Effector memory CD4-positive, alpha-beta T cell (primary cell): ENCODE data around the gene CEP43.
A peak's percentile ranks its signal among the peaks of the same experiment; 100 is the strongest.
"Not testable (repeated sequence)": the region's sequence is repeated elsewhere in the genome, so short reads cannot be mapped to it uniquely, and the experiment has no call there.

ENCODE experiments used
- DNase-seq, 3 donors: peaks; one replicate each; pipeline ENCODE4 v3.0.0-alpha.2; 2020
- H3K27ac ChIP-seq: 2 replicates; pipeline ENCODE4 v1.7.0; 2013; ENCODE audit warnings: mild to moderate bottlenecking, low read length, moderate library complexity; ENCODE audit not compliant: insufficient read depth, poor library complexity, severe bottlenecking
- H3K27me3 ChIP-seq: replicated peaks from 2 replicates; pipeline ENCODE4 v1.7.0; 2013; ENCODE audit warnings: mild to moderate bottlenecking, low read length; ENCODE audit not compliant: insufficient read depth, control insufficient read depth, poor library complexity, severe bottlenecking
- H3K36me3 ChIP-seq: 2 replicates; pipeline ENCODE4 v1.7.0; 2013; ENCODE audit warnings: mild to moderate bottlenecking, low read length, moderate library complexity; ENCODE audit not compliant: control insufficient read depth, insufficient read depth
- H3K4me1 ChIP-seq: 2 replicates; pipeline ENCODE4 v1.7.0; 2013; ENCODE audit warnings: low read length, mild to moderate bottlenecking; ENCODE audit not compliant: control insufficient read depth, insufficient read depth, poor library complexity, severe bottlenecking
- H3K4me3 ChIP-seq: 2 replicates; pipeline ENCODE4 v1.7.0; 2013; ENCODE audit warnings: low read length, low read depth, mild to moderate bottlenecking; ENCODE audit not compliant: insufficient read depth, poor library complexity, severe bottlenecking
- H3K9me3 ChIP-seq: 2 replicates; pipeline ENCODE4 v1.7.0; 2013; ENCODE audit warnings: mild to moderate bottlenecking, low read length, moderate library complexity; ENCODE audit not compliant: control insufficient read depth
- total RNA-seq, 3 donors: gene quantifications; one replicate each; lab custom pipeline; 2026; lab: John Stamatoyannopoulos, UW

CEP43 gene
- total RNA-seq, result 13.8 to 21.9 (median 19.1) reads per million in 3 donors

DNA sequence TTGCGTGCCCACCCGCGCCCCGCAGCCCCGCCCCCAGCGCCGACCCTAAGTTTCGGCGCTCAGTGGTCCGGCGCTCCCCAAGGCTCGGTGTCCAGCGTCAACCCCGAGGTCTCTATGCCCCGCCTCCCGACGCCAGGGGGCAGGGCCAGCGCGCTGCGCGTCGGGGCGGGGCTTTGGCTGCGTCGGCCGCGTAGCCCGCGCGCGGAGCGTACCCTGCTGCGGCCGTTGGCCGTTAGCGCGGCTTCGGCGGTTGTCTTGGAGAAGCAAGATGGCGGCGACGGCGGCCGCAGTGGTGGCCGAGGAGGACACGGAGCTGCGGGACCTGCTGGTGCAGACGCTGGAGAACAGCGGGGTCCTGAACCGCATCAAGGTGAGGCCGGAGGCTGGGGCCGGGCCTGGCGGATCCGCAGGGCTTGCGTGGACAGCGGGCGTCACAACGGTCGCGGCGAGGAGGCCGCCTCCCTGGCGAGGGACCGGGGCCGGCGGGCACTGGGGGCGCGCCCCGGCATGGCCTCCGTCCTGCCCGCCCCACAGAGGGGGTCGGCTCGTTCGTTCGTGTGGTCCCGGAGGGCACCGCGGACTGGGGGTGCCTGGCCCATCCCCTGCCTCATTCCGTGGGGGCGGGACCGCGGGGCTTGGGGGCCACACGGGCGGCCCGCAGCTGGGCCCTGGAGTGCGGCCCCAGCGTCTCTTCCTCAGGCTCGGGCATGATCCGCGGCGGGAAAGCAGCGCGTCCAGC is at the start of gene CEP43:
CEP43 (plus strand) TSS at position 253 of the 739 bp plus-strand sequence; CDS start at position 269, 16 bp downstream.
- H3K9me3 ChIP-seq, result no peaks in the 10 kb centered on the region
- peaks cover 10% of the 10 kb centered on the region for H3K4me1 ChIP-seq
- no peaks in the 10 kb centered on the region for H3K27me3 ChIP-seq
- peak; percentile 79 to 82 (median 81) for DNase-seq
- no peaks in the 10 kb centered on the region for H3K36me3 ChIP-seq
- peak within 1 kb of the TSS; percentile 98 for H3K4me3 ChIP-seq
- H3K27ac ChIP-seq, result peak within 1 kb of the TSS; percentile 78

DNA sequence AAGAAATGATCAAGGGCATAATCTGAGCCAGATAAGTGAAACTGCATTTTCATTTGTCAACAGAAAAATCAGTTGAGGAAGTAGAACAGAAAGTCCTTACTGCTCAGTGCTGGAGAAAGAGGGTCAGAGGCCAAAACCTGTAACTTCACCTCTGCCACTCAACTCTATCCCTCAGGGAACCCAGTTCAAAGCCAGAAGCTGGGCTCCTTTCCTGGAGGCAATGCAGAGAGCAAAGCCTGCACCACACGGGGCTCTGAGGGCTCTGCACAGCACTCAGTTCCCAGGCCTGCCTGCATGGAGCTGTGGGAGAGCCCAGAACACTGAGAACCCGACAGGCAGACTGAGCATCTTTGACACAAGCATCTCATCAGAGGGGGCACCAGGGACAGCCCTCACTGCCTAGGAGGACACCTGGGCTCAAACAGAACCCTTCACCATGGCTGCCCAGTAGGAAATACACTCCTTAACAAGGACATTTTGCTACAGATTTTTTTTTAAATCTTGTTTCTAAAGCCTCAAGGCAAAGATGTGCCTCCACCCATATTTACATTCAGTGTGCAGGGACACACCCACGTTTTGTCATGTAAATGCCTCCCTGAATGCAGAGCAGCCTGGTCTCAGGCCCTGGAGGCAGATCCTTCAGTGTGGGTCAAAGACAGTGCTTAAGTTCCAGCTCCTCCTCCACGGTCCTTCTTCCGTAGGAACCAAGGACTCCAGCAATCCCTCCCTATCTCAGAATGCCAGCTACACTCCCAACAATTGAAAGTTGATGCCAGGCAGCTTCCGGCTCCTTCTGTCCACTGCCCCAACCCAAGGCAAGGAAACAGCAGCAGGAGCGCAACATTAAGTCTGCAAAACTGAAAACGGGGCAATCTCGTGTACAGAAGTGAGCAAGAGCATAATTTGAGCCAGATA is 49.4 kb upstream of the CEP43 start:
- Histone ChIP-seq H3K4me1 (peaks cover 57% of the 10 kb centered on the region), H3K9me3 (no peaks in the 10 kb centered on the region), H3K36me3 (peaks cover 35% of the 10 kb centered on the region), H3K4me3 (peak overlapping the region; percentile 53), H3K27ac (peak overlapping the region; percentile 82), H3K27me3 (no peaks in the 10 kb centered on the region)
- DNase-seq, result no peak

DNA sequence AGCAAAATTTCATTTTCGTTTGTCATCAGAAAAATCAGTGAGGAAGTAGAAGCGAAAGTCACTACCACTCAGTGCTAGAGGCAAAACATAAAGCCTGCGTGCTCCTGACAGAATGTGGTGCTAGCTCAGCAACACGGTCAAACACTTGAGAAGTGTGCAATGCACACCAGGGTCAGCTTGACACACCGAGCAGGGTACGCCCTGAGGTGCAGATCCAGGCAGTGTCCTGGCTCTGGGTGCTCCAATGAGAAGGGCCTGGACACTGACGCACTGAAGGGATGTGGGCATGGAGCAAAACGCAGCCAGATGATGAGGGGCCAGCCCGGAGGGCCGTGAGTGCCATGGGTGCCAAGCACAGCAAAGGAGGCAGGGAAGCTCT is 48.8 kb upstream of the CEP43 start:
- Histone ChIP-seq H3K36me3 (peaks cover 31% of the 10 kb centered on the region), H3K27ac (peak overlapping the region; percentile 82), H3K4me1 (peaks cover 56% of the 10 kb centered on the region), H3K27me3 (no peaks in the 10 kb centered on the region), H3K9me3 (no peaks in the 10 kb centered on the region), H3K4me3 (peak overlapping the region; percentile 53)
- no peak for DNase-seq

GRCh38 chr6:166950892-166951669 is 48.1 kb upstream of the CEP43 start:
- DNase-seq, result peak; percentile 56 to 67 (median 66)
- Histone ChIP-seq H3K36me3 (peaks cover 27% of the 10 kb centered on the region), H3K4me1 (peaks cover 60% of the 10 kb centered on the region), H3K4me3 (peak overlapping the region; percentile 53), H3K27ac (peak overlapping the region; percentile 82)
- H3K9me3 ChIP-seq, H3K27me3 ChIP-seq: not testable (repeated sequence)

DNA sequence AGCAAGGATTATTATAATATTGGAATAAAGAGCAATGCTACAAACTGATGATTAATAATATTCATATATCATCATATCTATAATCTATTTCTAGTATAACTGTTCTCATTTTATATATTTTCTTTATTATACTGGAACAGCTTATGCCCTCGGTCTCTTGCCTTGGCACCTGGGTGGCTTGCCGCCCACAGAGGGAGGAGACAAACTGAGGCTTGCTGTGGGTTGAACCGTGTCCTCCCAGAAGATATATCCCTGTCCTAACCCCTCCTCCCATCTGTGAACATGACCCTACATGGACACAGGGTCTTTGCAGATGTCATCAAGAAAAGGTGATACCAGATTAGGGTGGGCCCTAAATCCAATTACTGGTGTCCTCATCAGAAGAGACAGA is 47.5 kb upstream of the CEP43 start:
- Histone ChIP-seq H3K27ac (peak overlapping the region; percentile 82), H3K36me3 (peaks cover 21% of the 10 kb centered on the region), H3K9me3 (no peaks in the 10 kb centered on the region), H3K4me1 (peaks cover 60% of the 10 kb centered on the region), H3K27me3 (no peaks in the 10 kb centered on the region), H3K4me3 (peak overlapping the region; percentile 7)
- no peak for DNase-seq

DNA sequence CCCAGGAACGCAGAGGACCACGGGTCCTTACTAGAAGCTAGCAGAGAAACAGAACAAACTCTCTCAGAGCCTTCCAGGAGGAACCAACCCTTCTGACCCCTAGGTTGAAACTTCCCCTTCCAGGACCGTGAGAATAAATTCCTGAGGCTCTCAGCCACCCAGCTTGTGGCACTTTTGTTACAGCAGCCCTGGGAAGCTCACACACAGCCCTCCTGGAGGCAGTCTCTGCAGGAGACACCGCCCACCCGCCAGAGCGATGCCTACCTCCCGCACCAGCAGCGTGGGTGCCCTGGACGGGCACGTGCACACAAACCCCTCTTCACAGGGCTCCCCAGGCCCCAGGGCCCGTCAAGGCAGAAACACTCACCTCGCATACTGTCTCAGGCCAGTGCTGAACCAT is 47.1 kb upstream of the CEP43 start:
- Histone ChIP-seq H3K27ac (peak overlapping the region; percentile 82), H3K9me3 (no peaks in the 10 kb centered on the region)
- no peak for DNase-seq

DNA sequence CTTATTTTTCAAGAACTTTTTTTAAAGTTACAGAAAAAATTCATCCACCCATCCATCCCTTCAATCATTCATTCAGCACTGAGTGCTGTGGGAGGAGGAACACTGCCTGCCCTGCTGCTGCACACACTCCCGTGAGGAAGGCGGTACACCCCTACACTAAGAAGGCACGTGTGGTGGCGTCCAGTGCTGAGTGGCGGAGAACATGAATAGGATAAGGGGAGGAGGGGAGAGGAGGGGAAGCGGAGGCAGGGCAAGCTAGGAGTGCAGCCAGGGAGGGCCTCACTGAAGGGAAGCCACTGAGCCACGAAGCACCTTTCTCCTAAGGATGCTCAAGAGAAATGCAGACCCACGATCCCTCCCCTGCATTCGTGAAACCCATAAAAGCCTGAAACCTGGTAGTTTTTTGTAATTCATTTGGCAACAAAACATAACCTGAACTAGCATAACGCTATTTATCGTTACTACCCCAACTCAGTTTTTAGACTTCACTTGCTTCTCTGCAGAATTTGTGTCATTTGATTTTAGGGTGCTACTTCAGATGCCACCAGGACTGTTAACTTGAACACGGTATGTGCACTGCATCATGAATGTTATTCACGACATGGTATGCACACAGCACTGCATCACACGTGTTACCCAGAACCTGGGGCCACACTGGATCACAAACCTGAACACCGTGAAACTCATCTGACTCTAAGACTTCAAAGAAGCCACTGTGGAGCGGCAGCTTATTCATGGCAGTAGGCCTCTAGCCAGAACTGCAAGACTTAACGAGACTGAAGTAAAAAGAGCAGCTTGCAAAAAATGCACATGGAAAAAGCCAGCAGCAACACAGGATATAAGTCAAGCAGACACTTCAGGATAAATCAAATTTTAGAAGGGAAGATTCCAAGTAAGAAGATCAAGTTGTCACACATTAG is 46.4 kb upstream of the CEP43 start:
- Histone ChIP-seq H3K27ac (peak overlapping the region; percentile 82), H3K9me3 (no peaks in the 10 kb centered on the region), H3K4me1 (peaks cover 67% of the 10 kb centered on the region), H3K27me3 (no peaks in the 10 kb centered on the region), H3K36me3 (peaks cover 9% of the 10 kb centered on the region), H3K4me3 (no peak overlapping the region)
- peak in 2 of 3 donors; percentile 19 to 34 for DNase-seq

More for the DNA sequence above, 47.1 kb upstream of the CEP43 start:
- no peaks in the 10 kb centered on the region for H3K27me3 ChIP-seq
- H3K4me1 ChIP-seq, result peaks cover 60% of the 10 kb centered on the region
- H3K36me3 ChIP-seq, result peaks cover 16% of the 10 kb centered on the region
- peak overlapping the region; percentile 7 for H3K4me3 ChIP-seq

DNA sequence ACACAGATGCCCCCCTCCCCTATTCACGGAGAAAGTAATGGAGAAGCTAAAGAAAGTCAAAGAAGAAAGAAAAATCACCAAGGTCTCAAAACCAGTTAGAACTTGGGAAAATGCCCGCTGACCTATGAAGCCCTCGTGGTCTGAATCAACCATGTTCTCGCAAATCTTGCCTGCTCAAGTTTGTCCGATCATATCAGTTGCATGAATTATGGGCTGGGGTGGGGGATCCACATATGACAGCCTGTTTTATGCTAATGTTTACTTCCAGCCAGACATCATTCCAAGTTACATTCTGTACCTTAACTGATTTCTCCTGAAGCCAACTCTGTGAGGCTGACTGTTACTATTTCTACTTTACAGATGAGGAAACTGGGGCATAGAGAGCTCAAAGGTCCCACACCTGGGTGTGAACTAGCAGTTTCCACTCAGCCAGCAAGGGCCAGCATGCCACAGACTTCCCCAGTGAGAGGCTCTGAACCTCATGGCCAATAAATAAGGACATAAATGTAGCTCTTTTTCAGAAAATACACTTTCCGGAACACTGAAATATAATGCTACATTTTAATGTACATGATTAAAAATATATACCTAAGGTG is 45.0 kb upstream of the CEP43 start:
- peak overlapping the region; percentile 82 for H3K27ac ChIP-seq
- peaks cover 73% of the 10 kb centered on the region for H3K4me1 ChIP-seq
- H3K27me3 ChIP-seq, result no peaks in the 10 kb centered on the region
- H3K4me3 ChIP-seq, result peak overlapping the region; percentile 96
- H3K36me3 ChIP-seq, result peaks cover 5% of the 10 kb centered on the region
- no peak for DNase-seq
- H3K9me3 ChIP-seq, result no peaks in the 10 kb centered on the region
